Vagina (tissue), 2 donors: ENCODE results near the gene PTPRN2.

Experiments used
- CTCF ChIP-seq, 3 experiments: fragments of 450-650 bp in 2 of 3; fragments of 200-600 bp in 1 of 3; sonication (generic) in 1 of 3; IDR thresholded peaks; one replicate each; pipeline ENCODE4 v1.5.1; 2017 to 2019; ENCODE audit warnings: antibody characterized with exemption in 3 of 3, mild to moderate bottlenecking in 2 of 3, moderate library complexity in 2 of 3
- POLR2AphosphoS5 ChIP-seq, 2 donors: sonication (generic); formaldehyde crosslinking; IDR thresholded peaks; one replicate each; pipeline ENCODE4 v1.9.0; 2017; ENCODE audit warnings: antibody characterized with exemption in 2 of 2, mild to moderate bottlenecking in 2 of 2, low read depth in 1 of 2; ENCODE audit not compliant: insufficient read depth in 1 of 2

GRCh38 chr7:157513162-157513621, 1074.4 kb downstream of the PTPRN2 start:
- TF ChIP-seq CTCF (IDR thresholded peaks at IDR 0.05) (no peak), POLR2AphosphoS5 (IDR thresholded peaks at IDR 0.05; ENCODE audit: insufficient read depth in 1 of 2, low read depth in 1 of 2) (no peak)
